Ishikawa (cell line): Measurements from ENCODE around the gene NELL1.

Experiments
- FOXM1 ChIP-seq: IDR thresholded peaks from 2 replicates; pipeline ENCODE4 v1.6.1; 2012; ENCODE audit warnings: low read depth, borderline replicate concordance
- NFIC ChIP-seq: IDR thresholded peaks from 2 replicates; pipeline ENCODE4 v1.6.1; 2012
- RAD21 ChIP-seq: IDR thresholded peaks from 2 replicates; pipeline ENCODE4 v1.6.1; 2012; ENCODE audit warnings: low read depth
- REST ChIP-seq: IDR thresholded peaks from 2 replicates; pipeline ENCODE4 v1.6.1; 2012; ENCODE audit warnings: low read depth, mild to moderate bottlenecking
- TAF1 ChIP-seq: IDR thresholded peaks from 2 replicates; pipeline ENCODE4 v1.6.1; 2012; ENCODE audit warnings: low read depth, mild to moderate bottlenecking
- TF ChIP-seq, protein P1 (sequence below): IDR thresholded peaks from 2 replicates; pipeline ENCODE4 v1.6.1; 2012
- TF ChIP-seq, protein P2 (sequence below): IDR thresholded peaks from 2 replicates; pipeline ENCODE4 v1.6.1; 2012

GRCh38 chr11:20917306-20917705 is 247.9 kb downstream of the NELL1 start:
- TF ChIP-seq, protein P1, sequence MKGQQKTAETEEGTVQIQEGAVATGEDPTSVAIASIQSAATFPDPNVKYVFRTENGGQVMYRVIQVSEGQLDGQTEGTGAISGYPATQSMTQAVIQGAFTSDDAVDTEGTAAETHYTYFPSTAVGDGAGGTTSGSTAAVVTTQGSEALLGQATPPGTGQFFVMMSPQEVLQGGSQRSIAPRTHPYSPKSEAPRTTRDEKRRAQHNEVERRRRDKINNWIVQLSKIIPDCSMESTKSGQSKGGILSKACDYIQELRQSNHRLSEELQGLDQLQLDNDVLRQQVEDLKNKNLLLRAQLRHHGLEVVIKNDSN: no peak
- TF ChIP-seq NFIC (no peak), FOXM1 (no peak), REST (no peak), TAF1 (no peak), RAD21 (no peak)
- TF ChIP-seq, protein P2, sequence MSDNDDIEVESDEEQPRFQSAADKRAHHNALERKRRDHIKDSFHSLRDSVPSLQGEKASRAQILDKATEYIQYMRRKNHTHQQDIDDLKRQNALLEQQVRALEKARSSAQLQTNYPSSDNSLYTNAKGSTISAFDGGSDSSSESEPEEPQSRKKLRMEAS: no peak
